ENCODE results near the gene RORB.

Gene RORB

GRCh38 chr9:74742191-74742790 lies 245.2 kb downstream of the RORB start:
- Mint-ChIP-seq H3K27me3 (peaks cover 27% of the 10 kb centered on the region), H3K27ac (no peak overlapping the region), H3K9me3 (ENCODE audit: low read depth) (no peaks in the 10 kb centered on the region), H3K4me1 (ENCODE audit: low read depth) (peaks cover 2% of the 10 kb centered on the region), H3K36me3 (no peaks in the 10 kb centered on the region), H3K4me3 (no peak overlapping the region)
